GM12865 (cell line): Measurements from ENCODE around the gene FCN1.

Source experiments
- DNase-seq: peaks from one replicate; pipeline ENCODE4 v3.0.0; 2010; ENCODE audit warnings: low read depth
- H3K4me3 ChIP-seq: 2 replicates; pipeline ENCODE4 v1.5.1; 2011; ENCODE audit warnings: mild to moderate bottlenecking, low read depth, low read length, control low read depth
- CTCF ChIP-seq: IDR thresholded peaks from 2 replicates; pipeline ENCODE4 v1.5.1; 2011; ENCODE audit warnings: low read length, control low read depth, low read depth, inconsistent platforms; ENCODE audit not compliant: insufficient read depth; ENCODE audit errors: missing control alignments

The FCN1 gene

GRCh38 chr9:134942011-134942787, 24.5 kb upstream of the FCN1 start:
- DNase-seq, result no peak
- no peak overlapping the region for H3K4me3 ChIP-seq
- no peak for TF ChIP-seq CTCF

GRCh38 chr9:134940236-134941208, 22.8 kb upstream of the FCN1 start:
- TF ChIP-seq CTCF, result no peak
- H3K4me3 ChIP-seq, result no peak overlapping the region
- DNase-seq, result no peak

- no peak overlapping the region for H3K4me3 ChIP-seq
- TF ChIP-seq CTCF, result no peak
- DNase-seq, result no peak
Measured at GRCh38 chr9:134939836-134940235, 22.1 kb upstream of the FCN1 start.

- no peak overlapping the region for H3K4me3 ChIP-seq
- DNase-seq, result no peak
- TF ChIP-seq CTCF, result no peak
Measured at GRCh38 chr9:134939080-134939733, 21.5 kb upstream of the FCN1 start.

GRCh38 chr9:134938346-134939079, 20.8 kb upstream of the FCN1 start:
- TF ChIP-seq CTCF, result no peak
- no peak for DNase-seq

More at GRCh38 chr9:134938346-134939079, 20.8 kb upstream of the FCN1 start:
- H3K4me3 ChIP-seq, result no peak overlapping the region
